Superior temporal gyrus (tissue), 1 donor: ENCODE measurements around the gene HEYL.
A peak's percentile ranks its signal among the peaks of the same experiment; 100 is the strongest.

Source experiments
- DNase-seq: peaks from one replicate; pipeline ENCODE4 v3.0.0-alpha.2; 2016; ENCODE audit errors: extremely low spot score

HEYL gene

DNA sequence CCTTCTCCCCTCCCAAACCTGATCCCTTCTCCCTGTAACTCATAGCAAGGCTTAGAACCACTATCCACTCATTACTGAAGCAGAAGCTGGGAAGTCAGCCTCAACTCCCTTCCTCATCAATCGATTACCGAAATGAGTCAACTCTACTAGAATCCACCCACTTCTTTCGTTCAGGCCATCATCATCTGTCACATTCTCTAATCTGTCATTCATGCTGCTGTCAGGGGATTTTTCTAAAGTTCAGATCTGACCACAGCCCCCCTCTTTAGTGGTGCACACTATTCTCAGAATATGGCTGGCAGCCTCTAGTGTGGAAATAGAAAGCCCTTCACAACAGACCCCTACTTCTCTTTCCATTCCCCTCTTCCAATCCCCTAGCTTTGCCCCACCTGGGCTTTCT is 27.3 kb upstream of the HEYL start:
- DNase-seq = no peak

GRCh38 chr1:39663559-39663958 is 24.1 kb upstream of the HEYL start:
- no peak for DNase-seq

- no peak for DNase-seq
Observed at GRCh38 chr1:39662861-39663260, 23.4 kb upstream of the HEYL start.

GRCh38 chr1:39659538-39659937 is 20.1 kb upstream of the HEYL start:
- no peak for DNase-seq

DNA sequence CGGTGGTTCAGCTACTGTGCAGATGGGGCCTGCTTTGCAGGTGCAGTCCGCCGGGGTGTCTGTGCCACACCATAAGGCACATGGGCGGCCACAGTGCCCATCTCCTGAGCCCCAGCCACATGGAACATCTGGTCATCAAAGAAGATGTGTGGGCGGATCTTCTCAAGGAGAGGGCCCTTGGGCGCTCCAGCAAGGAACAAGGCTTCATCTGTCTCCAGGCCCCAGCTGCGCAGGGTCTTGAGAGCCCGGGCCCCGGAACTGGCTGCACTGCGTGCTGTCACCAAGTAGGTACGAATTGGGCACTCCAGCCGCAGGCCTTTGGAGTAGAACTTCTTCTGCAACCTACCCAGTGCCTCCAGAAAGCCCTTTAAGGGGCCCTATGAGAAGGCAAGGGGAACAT is 19.7 kb upstream of the HEYL start:
- no peak for DNase-seq

DNA sequence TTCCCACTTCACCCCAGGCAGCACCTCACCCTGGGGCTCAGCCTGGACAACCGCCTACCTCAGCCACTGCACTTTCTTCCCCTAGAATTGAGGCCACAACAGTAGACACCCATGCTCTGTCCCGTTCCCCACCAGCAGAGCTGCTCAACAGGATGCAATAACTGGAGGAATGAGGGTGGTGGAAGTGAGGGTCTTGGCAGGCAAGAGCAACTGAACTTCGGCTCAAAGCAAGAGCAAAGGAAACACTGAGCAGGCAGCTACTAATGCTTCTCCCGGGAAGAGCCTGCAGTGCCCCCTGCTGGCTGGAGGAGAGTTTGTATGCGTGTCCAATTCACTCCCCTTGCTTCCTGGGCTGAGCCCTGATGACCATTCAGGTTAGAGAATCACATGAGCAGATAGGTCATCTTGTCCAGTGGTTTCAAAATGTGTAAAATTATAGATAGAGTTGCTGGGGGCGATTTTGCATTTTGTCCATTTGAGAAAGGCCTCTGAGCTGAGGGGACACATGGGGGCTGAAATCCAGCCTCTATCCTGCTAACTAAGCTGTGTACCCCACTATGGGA is 18.6 kb upstream of the HEYL start:
- peak; percentile 70 for DNase-seq

- DNase-seq = no peak
Observed at GRCh38 chr1:39657402-39657801, 18.0 kb upstream of the HEYL start.

- no peak for DNase-seq
Observed at GRCh38 chr1:39656391-39656790, 16.9 kb upstream of the HEYL start.

DNA sequence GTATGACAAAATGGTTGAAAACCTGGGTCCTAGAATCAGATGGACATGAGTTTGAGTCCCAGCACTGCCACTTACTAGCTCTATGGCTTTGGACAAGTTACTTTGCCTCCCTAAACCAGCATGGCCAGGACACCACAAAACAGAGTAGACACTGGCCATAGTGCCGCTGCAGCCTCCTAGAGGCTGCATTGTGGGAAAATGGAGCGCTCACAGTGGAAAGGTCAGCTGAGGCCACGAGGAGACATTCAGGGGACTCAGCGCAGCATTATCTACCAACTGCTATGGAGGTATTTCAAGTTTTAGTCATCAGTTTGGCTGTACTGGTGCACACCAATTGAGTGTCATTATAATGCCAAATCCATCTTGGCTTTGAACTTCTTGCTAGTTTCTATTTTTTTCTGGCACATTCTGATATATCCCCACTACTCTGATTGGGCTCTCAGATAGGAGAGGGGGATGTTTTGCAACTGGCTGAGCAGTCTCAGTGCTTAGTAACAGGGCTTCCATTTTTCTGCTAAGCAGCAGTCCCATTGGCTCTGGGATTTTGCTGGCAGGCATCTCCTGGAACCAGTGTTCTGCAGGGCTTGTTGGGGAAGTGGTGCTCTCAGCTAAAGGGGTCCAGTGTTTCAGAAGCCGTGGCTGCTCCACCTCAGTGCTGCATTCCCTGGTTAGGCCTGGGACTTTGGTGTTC is 16.3 kb upstream of the HEYL start:
- no peak for DNase-seq

- DNase-seq = no peak
Observed at GRCh38 chr1:39654291-39654690, 14.8 kb upstream of the HEYL start.

- peak; percentile 89 for DNase-seq
Observed at GRCh38 chr1:39653546-39654031, 14.1 kb upstream of the HEYL start.

DNA sequence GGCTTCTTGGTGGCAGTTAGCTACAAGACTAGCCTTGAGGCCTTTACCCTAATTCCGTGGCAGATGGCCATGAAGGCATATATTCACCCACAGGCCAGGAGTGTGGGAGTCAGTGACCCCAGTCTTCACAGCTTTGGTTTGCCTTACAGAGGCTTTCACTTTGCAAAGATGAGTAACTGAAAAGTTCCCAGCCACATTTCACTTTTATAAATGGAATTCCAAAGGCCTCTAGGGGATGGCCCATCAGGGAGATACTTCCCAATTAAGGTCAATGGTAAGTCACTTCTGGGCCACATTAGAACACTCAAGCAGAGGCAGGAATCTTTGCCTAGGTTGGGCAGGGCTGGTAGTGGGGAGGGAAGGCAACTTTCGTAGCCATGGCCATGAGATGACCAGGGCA is 13.1 kb upstream of the HEYL start:
- no peak for DNase-seq

DNA sequence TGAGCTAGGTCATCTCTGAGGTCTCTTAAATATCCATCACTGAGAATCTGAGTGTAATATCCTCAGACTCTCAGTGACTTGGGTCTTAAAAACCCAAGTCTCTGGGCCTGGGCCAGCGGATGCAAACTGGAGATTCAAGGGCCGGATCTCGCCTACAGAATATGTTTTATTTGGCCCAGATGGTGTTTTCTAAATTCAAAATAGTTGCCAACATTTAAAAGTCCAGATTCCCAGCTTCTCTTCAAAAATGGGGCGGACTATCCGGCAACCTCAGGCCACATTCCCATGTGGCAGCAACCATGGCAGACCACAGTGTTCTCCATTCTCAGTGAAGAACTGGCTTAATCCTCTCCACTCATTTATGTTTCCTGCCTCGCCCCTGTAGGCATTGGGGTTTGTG is 12.7 kb upstream of the HEYL start:
- DNase-seq = no peak

- DNase-seq = no peak
Observed at GRCh38 chr1:39650431-39650830, 11.0 kb upstream of the HEYL start.

- DNase-seq = no peak
Observed at GRCh38 chr1:39649636-39650185, 10.3 kb upstream of the HEYL start.

GRCh38 chr1:39648496-39648895 is 9.1 kb upstream of the HEYL start:
- DNase-seq = no peak

DNA sequence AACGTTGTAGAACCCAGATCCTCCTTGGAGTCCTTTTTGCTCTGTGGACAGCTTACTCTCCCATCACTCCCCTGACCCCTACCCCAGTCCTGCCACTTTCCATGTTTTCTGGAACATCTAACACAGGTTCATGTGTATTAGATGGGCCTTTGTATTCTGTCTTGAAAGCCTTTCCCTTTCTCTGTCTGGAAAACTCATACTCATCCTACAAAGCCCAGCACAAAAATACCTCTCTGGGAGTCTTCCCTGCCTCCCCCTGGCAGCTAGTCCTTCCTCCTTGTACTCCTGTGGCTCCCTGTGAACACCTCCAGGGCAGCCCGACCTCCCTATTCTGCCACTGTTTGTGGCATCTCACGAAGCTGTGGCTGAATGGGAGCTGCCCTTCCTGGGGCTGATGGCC is 7.8 kb upstream of the HEYL start:
- no peak for DNase-seq

- no peak for DNase-seq
Observed at GRCh38 chr1:39646232-39647081, 7.0 kb upstream of the HEYL start.

- DNase-seq = no peak
Observed at GRCh38 chr1:39645411-39646043, 6.1 kb upstream of the HEYL start.

DNA sequence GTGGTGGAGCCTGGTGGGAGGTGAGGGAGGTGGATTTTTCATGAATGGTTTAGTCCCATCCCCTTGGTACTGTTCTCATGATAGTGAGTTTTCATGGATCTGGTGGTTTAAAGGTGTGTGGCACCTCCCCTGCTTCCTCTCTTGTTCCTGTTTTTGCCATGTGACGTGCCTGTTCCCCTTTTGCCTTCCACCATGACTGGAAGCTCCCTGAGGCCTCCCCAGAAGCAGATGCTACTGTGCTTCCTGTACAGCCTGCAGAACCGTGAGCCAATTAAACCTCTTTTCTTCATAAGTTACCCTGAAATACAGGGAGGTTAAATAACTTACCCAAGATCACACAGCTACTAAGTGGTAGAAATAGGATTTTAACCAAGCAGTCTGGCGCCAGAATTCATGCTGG is 4.3 kb upstream of the HEYL start:
- no peak for DNase-seq

DNA sequence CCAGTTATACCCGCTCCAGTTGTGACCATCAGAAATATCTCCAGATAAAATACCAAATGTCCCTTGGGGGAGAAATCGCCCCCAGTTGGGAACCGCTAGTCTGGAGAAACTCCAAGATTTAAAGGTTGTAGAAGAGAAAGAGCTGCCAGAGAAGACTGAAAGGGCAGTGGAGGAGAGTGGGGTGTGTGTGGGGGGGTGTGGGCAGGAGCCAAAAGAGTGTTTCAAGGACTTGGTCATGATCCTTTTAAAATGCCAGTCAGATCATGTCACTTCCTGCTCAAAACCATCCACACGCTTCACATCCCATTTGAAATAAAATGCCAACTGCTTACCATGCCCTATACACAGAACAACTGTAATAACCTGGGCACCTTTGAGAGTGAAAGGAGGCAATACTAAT is 3.4 kb upstream of the HEYL start:
- no peak for DNase-seq

- no peak for DNase-seq
Observed at GRCh38 chr1:39640861-39641260, 1.4 kb upstream of the HEYL start.
